ENCODE data around the gene ALG8. TPM values are rescaled to one million over a fixed set of nuclear protein-coding genes. Genes with fewer than 3 reads are reported as not detected.

Gene ALG8
- total and polyA plus RNA-seq, 2 of the 8 experiments (the other 6 are each of a cell fraction or from before 2014, with no cell fraction given) = 66.7 to 84.3 TPM

DNA sequence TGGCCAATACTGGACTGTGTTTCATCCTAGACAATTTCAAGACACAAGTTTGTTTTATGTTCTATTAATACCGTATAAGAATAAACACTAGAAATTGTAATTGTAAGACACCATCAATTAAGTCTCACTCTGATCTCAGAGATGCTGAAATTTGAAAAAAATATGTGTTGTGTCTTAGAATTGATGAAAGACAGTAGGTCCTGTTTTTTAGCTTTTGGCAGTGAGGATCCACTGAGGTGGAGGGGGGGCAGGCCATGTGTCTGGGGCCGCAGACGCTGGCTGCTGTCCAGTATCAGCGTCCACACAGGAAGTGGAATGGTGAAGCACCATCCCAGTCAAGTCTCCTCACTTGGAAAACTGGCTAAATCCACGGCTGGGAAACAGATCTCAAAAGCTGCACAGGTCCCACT is 22.5 kb upstream of the ALG8 start (continued):
- TF ChIP-seq, protein P1, sequence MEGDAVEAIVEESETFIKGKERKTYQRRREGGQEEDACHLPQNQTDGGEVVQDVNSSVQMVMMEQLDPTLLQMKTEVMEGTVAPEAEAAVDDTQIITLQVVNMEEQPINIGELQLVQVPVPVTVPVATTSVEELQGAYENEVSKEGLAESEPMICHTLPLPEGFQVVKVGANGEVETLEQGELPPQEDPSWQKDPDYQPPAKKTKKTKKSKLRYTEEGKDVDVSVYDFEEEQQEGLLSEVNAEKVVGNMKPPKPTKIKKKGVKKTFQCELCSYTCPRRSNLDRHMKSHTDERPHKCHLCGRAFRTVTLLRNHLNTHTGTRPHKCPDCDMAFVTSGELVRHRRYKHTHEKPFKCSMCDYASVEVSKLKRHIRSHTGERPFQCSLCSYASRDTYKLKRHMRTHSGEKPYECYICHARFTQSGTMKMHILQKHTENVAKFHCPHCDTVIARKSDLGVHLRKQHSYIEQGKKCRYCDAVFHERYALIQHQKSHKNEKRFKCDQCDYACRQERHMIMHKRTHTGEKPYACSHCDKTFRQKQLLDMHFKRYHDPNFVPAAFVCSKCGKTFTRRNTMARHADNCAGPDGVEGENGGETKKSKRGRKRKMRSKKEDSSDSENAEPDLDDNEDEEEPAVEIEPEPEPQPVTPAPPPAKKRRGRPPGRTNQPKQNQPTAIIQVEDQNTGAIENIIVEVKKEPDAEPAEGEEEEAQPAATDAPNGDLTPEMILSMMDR (IDR thresholded peaks at IDR 0.05; ENCODE audit: control extremely low read depth in 1 of 3, insufficient read depth in 1 of 3, low read depth in 1 of 3, low read length in 3 of 3) = no peak
- TF ChIP-seq NRF1 (IDR thresholded peaks at IDR 0.05; ENCODE audit: low read depth, low read length) = no peak
- no peak for TF ChIP-seq RXRA (IDR thresholded peaks at IDR 0.05; ENCODE audit: insufficient read depth, low read depth, low read length)
- TF ChIP-seq SP2 (IDR thresholded peaks at IDR 0.05; ENCODE audit: low read length) = no peak
- no peak for TF ChIP-seq EZH2 (IDR thresholded peaks at IDR 0.05; ENCODE audit: low read depth, low read length, severe bottlenecking)
